Osteoblast (primary cell): ENCODE data around the gene PTGR2. TPM values are rescaled to one million over a fixed set of nuclear protein-coding genes. Genes with fewer than 3 reads are reported as not detected.

Source experiments
- DNase-seq: peaks from one replicate; pipeline ENCODE4 v3.0.0; 2011; ENCODE audit warnings: low spot score, mixed read lengths; ENCODE audit not compliant: insufficient read length; ENCODE audit errors: missing footprints
- H2AFZ ChIP-seq: 2 replicates; pipeline ENCODE4 v1.6.0; 2011; ENCODE audit warnings: mild to moderate bottlenecking, low read length
- H3K27ac ChIP-seq: 2 replicates; pipeline ENCODE4 v1.5.1; 2011; ENCODE audit warnings: mild to moderate bottlenecking, low read depth, low read length, moderate library complexity
- H3K27me3 ChIP-seq: 2 replicates; pipeline ENCODE4 v1.6.0; 2012; ENCODE audit warnings: mild to moderate bottlenecking, control low read depth, inconsistent platforms, low read length, moderate library complexity; ENCODE audit not compliant: insufficient read depth
- H3K36me3 ChIP-seq: 2 replicates; pipeline ENCODE4 v1.5.1; 2011; ENCODE audit warnings: mild to moderate bottlenecking, low read length, control low read depth, moderate library complexity; ENCODE audit not compliant: insufficient read depth
- H3K4me1 ChIP-seq: 2 replicates; pipeline ENCODE4 v1.5.1; 2011; ENCODE audit warnings: mild to moderate bottlenecking, low read length, control low read depth, moderate library complexity; ENCODE audit not compliant: insufficient read depth
- H3K4me2 ChIP-seq: 2 replicates; pipeline ENCODE4 v1.6.0; 2011; ENCODE audit warnings: mild to moderate bottlenecking, low read length; ENCODE audit not compliant: insufficient read depth
- H3K4me3 ChIP-seq: fragments of 200-600 bp; sonication (generic); 3 replicates; pipeline ENCODE4 v1.5.1; 2012; ENCODE audit warnings: mild to moderate bottlenecking, low read length, inconsistent platforms; ENCODE audit not compliant: insufficient read depth
- H3K79me2 ChIP-seq: 2 replicates; pipeline ENCODE4 v1.6.0; 2012; ENCODE audit warnings: mild to moderate bottlenecking, low read length, control low read depth, inconsistent platforms; ENCODE audit not compliant: insufficient read depth
- H3K9me3 ChIP-seq: 2 replicates; pipeline ENCODE4 v1.5.1; 2011; ENCODE audit warnings: low read depth, low read length, control low read depth
- H4K20me1 ChIP-seq: 2 replicates; pipeline ENCODE4 v1.6.0; 2012; ENCODE audit warnings: mild to moderate bottlenecking, low read length, control low read depth; ENCODE audit not compliant: insufficient read depth
- CTCF ChIP-seq: IDR thresholded peaks from 2 replicates; pipeline ENCODE4 v1.5.1; 2011; ENCODE audit warnings: mild to moderate bottlenecking, low read depth, low read length, moderate library complexity; ENCODE audit errors: extremely low read depth
- total RNA-seq: library from RNA; depleted of rRNA; stranded (reverse); fragments of >200 nt; gene quantifications from 2 replicates; pipeline ENCODE4 v1.2.3, GENCODE V29; 2012

Gene PTGR2
- total RNA-seq, 1 donor: 7.2 TPM

GRCh38 chr14:73815849-73816248 is 35.8 kb upstream of the PTGR2 start:
- Histone ChIP-seq H3K4me1 (no peaks in the 10 kb centered on the region), H3K79me2 (no peaks in the 10 kb centered on the region), H3K4me3 (no peak overlapping the region), H3K4me2 (no peak overlapping the region), H3K27me3 (no peaks in the 10 kb centered on the region), H3K9me3 (no peaks in the 10 kb centered on the region), H4K20me1 (no peaks in the 10 kb centered on the region), H3K36me3 (no peaks in the 10 kb centered on the region), H3K27ac (no peak overlapping the region), H2AFZ (no peak overlapping the region)
- no peak for TF ChIP-seq CTCF
- no peak for DNase-seq

- Histone ChIP-seq H3K79me2 (no peaks in the 10 kb centered on the region), H4K20me1 (no peaks in the 10 kb centered on the region), H3K4me3 (no peak overlapping the region), H2AFZ (no peak overlapping the region), H3K36me3 (no peaks in the 10 kb centered on the region), H3K27me3 (no peaks in the 10 kb centered on the region), H3K4me1 (no peaks in the 10 kb centered on the region), H3K27ac (no peak overlapping the region), H3K9me3 (no peaks in the 10 kb centered on the region), H3K4me2 (no peak overlapping the region)
- TF ChIP-seq CTCF: no peak
- no peak for DNase-seq
These were observed 35.2 kb upstream of the PTGR2 start for GRCh38 chr14:73816393-73816816.

GRCh38 chr14:73817020-73817655 is 34.5 kb upstream of the PTGR2 start:
- DNase-seq: no peak
- no peaks in the 10 kb centered on the region for H3K36me3 ChIP-seq

GRCh38 chr14:73818821-73819220 is 32.8 kb upstream of the PTGR2 start:
- H3K4me3 ChIP-seq: no peak overlapping the region
- H3K9me3 ChIP-seq: no peaks in the 10 kb centered on the region
- no peaks in the 10 kb centered on the region for H3K4me1 ChIP-seq
- H3K4me2 ChIP-seq: no peak overlapping the region
- no peaks in the 10 kb centered on the region for H4K20me1 ChIP-seq
- H3K27ac ChIP-seq: no peak overlapping the region
- H3K27me3 ChIP-seq: no peaks in the 10 kb centered on the region
- no peaks in the 10 kb centered on the region for H3K36me3 ChIP-seq
- no peak overlapping the region for H2AFZ ChIP-seq
- H3K79me2 ChIP-seq: no peaks in the 10 kb centered on the region
- DNase-seq: no peak
- TF ChIP-seq CTCF: no peak

More at GRCh38 chr14:73817020-73817655, 34.5 kb upstream of the PTGR2 start:
- no peak for TF ChIP-seq CTCF
- H3K4me2 ChIP-seq: no peak overlapping the region
- H4K20me1 ChIP-seq: no peaks in the 10 kb centered on the region
- H3K4me1 ChIP-seq: no peaks in the 10 kb centered on the region
- no peak overlapping the region for H3K27ac ChIP-seq
- H3K4me3 ChIP-seq: no peak overlapping the region
- no peaks in the 10 kb centered on the region for H3K79me2 ChIP-seq
- H2AFZ ChIP-seq: no peak overlapping the region
- no peaks in the 10 kb centered on the region for H3K9me3 ChIP-seq
- no peaks in the 10 kb centered on the region for H3K27me3 ChIP-seq
